GM12878 (cell line): ENCODE measurements around the gene TMEM263. TPM values are rescaled to one million over a fixed set of nuclear protein-coding genes. Genes with fewer than 3 reads are reported as not detected.

Source experiments
- ATAC-seq: fragments of 200-7000 bp; cut with Tn5 transposase; 3 replicates; pipeline ENCODE4 v1.9.1; 2020; ENCODE audit warnings: mild to moderate bottlenecking, moderate library complexity
- BruUV-seq: library from RNA; stranded (reverse); fragments of 400-500 nt; replicated peaks from 2 replicates; lab custom pipeline; 2021; lab: Mats Ljungman, UMichigan
- CTCF ChIA-PET: fragments of 300-600 bp; sonication (Branson Sonifier 250); formaldehyde crosslinking; extraction: SDS; loops from one replicate; lab custom pipeline; 2021; ENCODE audit warnings: inconsistent platforms; lab: Yijun Ruan, JAX
- POLR2A ChIA-PET: fragments of 350-600 bp; formaldehyde crosslinking; extraction: SDS; loops from one replicate; lab custom pipeline; 2021; ENCODE audit warnings: inconsistent platforms; lab: Charles Lee
- RAD21 ChIA-PET: fragments of 300-600 bp; sonication (Branson Sonifier 250); formaldehyde crosslinking; loops from one replicate; lab custom pipeline; 2023; ENCODE audit warnings: antibody characterized with exemption; ENCODE audit not compliant: unreplicated experiment; lab: Charles Lee
- SMC1A ChIA-PET: fragments of 300-600 bp; sonication (Branson Sonifier 250); formaldehyde crosslinking; loops from one replicate; lab custom pipeline; 2023; ENCODE audit not compliant: unreplicated experiment, uncharacterized antibody; lab: Charles Lee
- DNase-seq: peaks from one replicate; pipeline ENCODE4 v3.0.0-alpha.2; 2011; ENCODE audit warnings: low read depth, low spot score
- FAIRE-seq: peaks from 3 replicates; lab custom pipeline; 2011; peaks lifted over from hg19 to GRCh38; lab: Jason Lieb, UNC
- H2AFZ ChIP-seq: 2 replicates; pipeline ENCODE4 v1.6.0; 2011; ENCODE audit warnings: low read depth, low read length, control low read depth; ENCODE audit not compliant: control insufficient read depth
- H3K27ac ChIP-seq: 2 replicates; pipeline ENCODE4 v1.5.1; 2011; ENCODE audit warnings: control low read depth; ENCODE audit not compliant: control insufficient read depth, insufficient read depth
- H3K27me3 ChIP-seq, 2 experiments: replicated peaks in 1 of 2; 2 replicates each; pipeline versions ENCODE4 v1.6.0 to v1.6.1; 2011; ENCODE audit warnings: low read length in 1 of 2; ENCODE audit not compliant: control insufficient read depth in 2 of 2, insufficient read depth in 2 of 2
- H3K36me3 ChIP-seq, 2 experiments: 2 replicates each; pipeline ENCODE4 v1.5.1; 2011; ENCODE audit warnings: low read length in 1 of 2; ENCODE audit not compliant: control insufficient read depth in 2 of 2, insufficient read depth in 2 of 2
- H3K4me1 ChIP-seq: 2 replicates; pipeline ENCODE4 v1.6.1; 2011; ENCODE audit warnings: mild to moderate bottlenecking, low read length, moderate library complexity, mixed read lengths; ENCODE audit not compliant: control insufficient read depth, insufficient read depth
- H3K4me2 ChIP-seq: 2 replicates; pipeline ENCODE4 v1.6.0; 2011; ENCODE audit warnings: control low read depth; ENCODE audit not compliant: control insufficient read depth, insufficient read depth
- H3K4me3 ChIP-seq: fragments of 200-600 bp; sonication (generic); 2 replicates; pipeline ENCODE4 v1.5.1; 2016
- H3K79me2 ChIP-seq: 2 replicates; pipeline ENCODE4 v1.6.0; 2011; ENCODE audit warnings: low read length; ENCODE audit not compliant: control insufficient read depth, insufficient read depth
- H3K9ac ChIP-seq: 2 replicates; pipeline ENCODE4 v1.8.0; 2011; ENCODE audit warnings: low read length, control low read depth, mixed read lengths; ENCODE audit not compliant: control insufficient read depth, insufficient read depth
- H3K9me3 ChIP-seq: replicated peaks from 3 replicates; pipeline ENCODE4 v1.5.1; 2011; ENCODE audit warnings: mild to moderate bottlenecking, low read length; ENCODE audit not compliant: control insufficient read depth, insufficient read depth
- H4K20me1 ChIP-seq: 2 replicates; pipeline ENCODE4 v1.6.0; 2011; ENCODE audit not compliant: control insufficient read depth, insufficient read depth
- ASH2L ChIP-seq: fragments of 300-600, 200-600 bp; sonication (generic); IDR thresholded peaks from 2 replicates; pipeline ENCODE4 v1.6.1; 2017; ENCODE audit warnings: low read depth, mild to moderate bottlenecking, borderline replicate concordance
- CUX1 ChIP-seq: IDR thresholded peaks from 2 replicates; pipeline ENCODE4 v1.6.1; 2012; ENCODE audit warnings: improper control_type of control experiment, low read depth, low read length; ENCODE audit not compliant: insufficient replicate concordance
- MTA3 ChIP-seq: IDR thresholded peaks from 2 replicates; pipeline ENCODE4 v1.6.1; 2012; ENCODE audit warnings: low read length, inconsistent platforms, borderline replicate concordance
- NFXL1 ChIP-seq: fragments of 450-650 bp; IDR thresholded peaks from 2 replicates; pipeline ENCODE4 v1.6.1; 2017; ENCODE audit warnings: antibody characterized with exemption, mild to moderate bottlenecking, borderline replicate concordance
- NR2C2 ChIP-seq: IDR thresholded peaks from 2 replicates; pipeline ENCODE4 v1.6.1; 2011; ENCODE audit warnings: borderline replicate concordance, low read depth; ENCODE audit not compliant: control insufficient read depth, insufficient read length
- NR2F1 ChIP-seq: fragments of 450-650 bp; conservative IDR thresholded peaks from 2 replicates; pipeline ENCODE4 v1.6.1; 2017; ENCODE audit warnings: mild to moderate bottlenecking
- NRF1 ChIP-seq: conservative IDR thresholded peaks from 2 replicates; pipeline ENCODE4 v1.6.1; 2011; ENCODE audit warnings: mild to moderate bottlenecking, low read depth, low read length, improper control_type of control experiment
- PKNOX1 ChIP-seq: fragments of 450-650 bp; IDR thresholded peaks from 2 replicates; pipeline ENCODE4 v1.6.1; 2016; ENCODE audit warnings: mild to moderate bottlenecking
- POLR2A ChIP-seq: IDR thresholded peaks from 2 replicates; pipeline ENCODE4 v1.6.1; 2011; ENCODE audit warnings: low read depth, mild to moderate bottlenecking, low read length
- RELA ChIP-seq: fragments of 450-650 bp; IDR thresholded peaks from 2 replicates; pipeline ENCODE4 v1.8.0; 2014; ENCODE audit warnings: borderline replicate concordance; ENCODE audit not compliant: partially characterized antibody
- SKIL ChIP-seq: fragments of 450-650 bp; IDR thresholded peaks from 2 replicates; pipeline ENCODE4 v1.6.1; 2017; ENCODE audit warnings: mild to moderate bottlenecking, low read depth, inconsistent platforms; ENCODE audit not compliant: poor library complexity, severe bottlenecking
- USF2 ChIP-seq: IDR thresholded peaks from 2 replicates; pipeline ENCODE4 v1.6.1; 2011; ENCODE audit warnings: low read depth, low read length, improper control_type of control experiment, borderline replicate concordance
- ZNF207 ChIP-seq: fragments of 450-650 bp; IDR thresholded peaks from 2 replicates; pipeline ENCODE4 v1.6.1; 2014; ENCODE audit warnings: antibody characterized with exemption, mild to moderate bottlenecking, borderline replicate concordance
- ZNF622 ChIP-seq: fragments of 450-650 bp; IDR thresholded peaks from 2 replicates; pipeline ENCODE4 v1.6.1; 2017; ENCODE audit warnings: mild to moderate bottlenecking, inconsistent platforms
- WGBS: methylation state at CpG from one replicate; pipeline ENCODE4 v1.1.6; 2016; ENCODE audit warnings: low lambda C conversion rate; ENCODE audit not compliant: insufficient replicate concordance, insufficient coverage; ENCODE audit errors: missing lambda C conversion rate; 5-methylcytosine and 5-hydroxymethylcytosine counted together
- in situ Hi-C: fragments of 300-500 bp; cut with MboI; formaldehyde crosslinking; loops from 9 replicates; pipeline ENCODE4 v1.14.3; 2018; ENCODE audit warnings: mixed read lengths
- intact Hi-C: fragments of 100-400 bp; cut with micrococcal nuclease; formaldehyde crosslinking; loops from one replicate; pipeline ENCODE4 v1.14.2; 2022; ENCODE audit not compliant: unreplicated experiment
- polyA plus RNA-seq, 11 experiments: library from polyadenylated mRNA; depleted of rRNA in 4 of 11; unstranded in 6 of 11; stranded (reverse) in 5 of 11; fragments of >200 nt; fragmentation: Nextera tagmentation in 4 of 11; fragmentation: Illumina TruSeq in 1 of 11; extraction: Ambion mirVana in 4 of 11; extraction: Trizol in 1 of 11; gene quantifications; 1 replicate in 1 of 11; 2 replicates in 10 of 11; pipeline versions ENCODE4 v1.2.1 to v1.2.3, GENCODE V29; 2011 to 2016; ENCODE audit warnings: inconsistent platforms in 2 of 11, missing spikeins in 2 of 11, low read depth in 1 of 11
- total RNA-seq, 4 experiments: library from RNA; depleted of rRNA in 3 of 4; stranded (reverse); fragments of >200 nt in 3 of 4; fragmentation: Illumina TruSeq in 1 of 4; extraction: Trizol in 1 of 4; gene quantifications; 2 replicates each; pipeline versions ENCODE4 v1.2.1 to v1.2.3, GENCODE V29; 2013 to 2021

Gene TMEM263
- total and polyA plus RNA-seq, 10 of the 15 experiments (the other 5 are each of a cell fraction or from before 2014, with no cell fraction given): 15.4 to 41.3 (median 27.6) TPM

- TF ChIP-seq ZNF622: no peak
- no peak for TF ChIP-seq POLR2A
- TF ChIP-seq NFXL1: no peak
- TF ChIP-seq NR2C2: no peak
- no peak for TF ChIP-seq NRF1
- TF ChIP-seq CUX1: no peak
- TF ChIP-seq USF2: no peak
Observed at GRCh38 chr12:106911581-106911980, 44.1 kb upstream of the TMEM263 start (continued).

- CTCF ChIA-PET: no interaction called here
- DNase-seq (no peak), FAIRE-seq (no peak), ATAC-seq (no peak)
- SMC1A ChIA-PET: no interaction called here
- H3K9ac ChIP-seq: no peak overlapping the region
- BruUV-seq: no TSS peak
- no peaks in the 10 kb centered on the region for H3K36me3 ChIP-seq
- H3K9me3 ChIP-seq: no peaks in the 10 kb centered on the region; the same call in 1 of the 3 replicates
- H3K27me3 ChIP-seq: no peaks in the 10 kb centered on the region
- intact Hi-C loops (loop anchor here (10.0 kb wide), 1 partner anchor 689 kb away; no protein-coding TSS in a partner anchor), in situ Hi-C loops (no loop called here)
- RAD21 ChIA-PET: no interaction called here
- H3K4me2 ChIP-seq: no peak overlapping the region
- POLR2A ChIA-PET: interaction anchor here (0.5 kb wide), 1 partner anchor 96 kb away, joined by 3 read pairs; no protein-coding TSS in a partner anchor
- H2AFZ ChIP-seq: no peak overlapping the region
- no peaks in the 10 kb centered on the region for H4K20me1 ChIP-seq
- WGBS: 92% methylated on average over 10 of the region's 10 CpGs
- H3K4me3 ChIP-seq: no peak overlapping the region
- H3K4me1 ChIP-seq: peaks cover 25% of the 10 kb centered on the region
- no peak overlapping the region for H3K27ac ChIP-seq
- no peaks in the 10 kb centered on the region for H3K79me2 ChIP-seq
- TF ChIP-seq POLR2A: no peak
- TF ChIP-seq NR2F1: no peak
- TF ChIP-seq PKNOX1: no peak
- no peak for TF ChIP-seq NR2C2
- TF ChIP-seq RELA: no peak
- TF ChIP-seq ZNF207: no peak
- no peak for TF ChIP-seq ASH2L
- no peak for TF ChIP-seq MTA3
- no peak for TF ChIP-seq SKIL
Observed at GRCh38 chr12:106913456-106913855, 42.3 kb upstream of the TMEM263 start.
